GM18526 (cell line): ENCODE results near the gene ASTN2.

Experiments used
- POLR2A ChIP-seq: IDR thresholded peaks from 3 replicates; pipeline ENCODE4 v1.6.1; 2011; ENCODE audit not compliant: insufficient read length; ENCODE audit errors: extremely low read depth

The ASTN2 gene

DNA sequence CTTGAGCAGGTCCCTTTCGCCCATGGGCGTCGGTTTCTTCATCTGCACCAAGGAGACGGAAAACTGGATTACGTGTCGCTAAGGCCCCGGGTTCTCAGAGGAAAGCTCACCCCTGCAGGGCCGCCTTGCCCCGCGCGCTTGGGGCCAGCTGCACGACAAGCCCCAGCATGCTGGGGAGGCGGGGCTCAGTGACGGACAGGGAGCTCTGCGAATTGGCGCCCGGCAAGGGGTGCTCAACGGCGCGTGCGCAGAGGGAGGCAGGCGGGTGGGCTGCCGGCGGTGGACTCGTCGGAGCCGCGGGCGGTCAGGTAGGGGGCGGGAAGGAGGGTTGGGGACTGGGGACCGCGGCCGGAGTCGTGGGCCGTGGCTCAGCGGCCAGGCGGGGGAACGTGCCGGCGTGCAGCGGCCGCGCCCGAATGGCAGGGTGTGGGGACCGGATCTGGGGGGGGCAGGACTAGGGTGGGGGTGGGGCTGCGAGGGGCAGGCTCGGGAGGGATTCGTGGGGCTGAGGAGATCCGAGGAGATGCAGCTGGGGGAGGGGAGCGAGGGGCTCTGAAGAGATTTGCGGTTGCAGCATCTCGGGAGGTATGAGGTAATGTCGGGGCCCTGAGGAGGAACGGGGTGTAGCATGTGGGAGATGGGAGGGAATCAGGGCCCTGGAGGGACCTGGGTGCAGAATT is 727.6 kb downstream of the ASTN2 start, which contains the start of gene TRIM32:
TRIM32 (plus strand) TSS at position 232 of the 680 bp plus-strand sequence. CDS start 10,438 bp downstream, outside the sequence.
- TF ChIP-seq POLR2A, result peak; percentile 71

DNA sequence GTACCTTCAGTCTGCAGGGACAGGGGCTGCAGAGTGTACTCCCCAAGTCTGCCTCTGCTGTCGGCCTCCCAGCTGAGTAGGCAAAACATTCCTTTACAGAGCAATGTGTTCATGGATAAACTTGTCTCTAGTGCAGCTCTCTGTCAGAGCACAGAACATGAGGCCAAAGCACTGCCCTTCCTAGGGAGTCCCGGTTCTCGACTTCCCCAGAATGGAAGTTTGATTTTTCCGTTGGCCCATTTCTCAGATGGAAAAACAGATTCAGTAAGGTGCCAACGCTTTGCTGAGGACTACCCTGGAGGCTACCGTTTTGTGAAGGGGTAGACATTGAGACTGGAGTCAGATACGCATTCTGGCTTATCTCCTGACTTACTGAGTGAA is 728.2 kb downstream of the ASTN2 start:
- no peak for TF ChIP-seq POLR2A

DNA sequence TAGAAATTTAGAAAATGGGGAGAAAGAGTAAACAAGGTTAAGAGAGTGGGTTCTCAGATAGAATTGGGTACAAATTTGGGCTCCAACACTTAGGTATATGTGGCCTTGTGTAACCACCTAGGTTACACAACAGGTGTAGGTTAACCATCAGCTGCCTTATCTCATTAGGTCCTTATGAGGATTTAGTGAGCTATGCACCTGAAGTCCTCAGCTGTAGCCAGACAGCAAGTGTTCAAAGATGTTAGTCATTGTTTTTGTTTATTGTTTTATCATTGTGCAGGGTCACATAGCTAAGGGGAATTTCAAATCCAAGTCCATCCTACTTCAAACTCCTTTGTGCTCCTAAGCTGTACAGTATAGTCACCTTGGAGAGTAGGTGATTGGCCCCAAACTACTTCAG is 728.7 kb downstream of the ASTN2 start:
- no peak for TF ChIP-seq POLR2A

DNA sequence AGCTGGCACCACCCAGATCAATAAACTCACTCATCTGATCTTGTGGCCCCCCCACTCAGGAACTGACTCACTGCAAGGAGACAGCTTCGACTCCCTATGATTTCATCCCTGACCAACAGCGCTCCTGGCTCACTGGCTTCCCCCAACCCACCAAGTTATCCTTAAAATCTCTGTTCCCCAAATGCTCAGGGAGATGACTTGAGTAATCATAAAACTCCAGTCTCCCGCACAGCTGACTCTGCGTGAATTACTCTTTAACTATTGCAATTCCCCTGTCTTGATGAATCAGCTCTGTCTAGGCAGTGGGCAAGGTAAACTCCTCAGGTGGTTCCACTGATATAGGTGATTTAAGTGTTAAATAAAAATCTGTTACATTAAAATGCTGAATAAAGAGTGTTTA is 729.7 kb downstream of the ASTN2 start:
- no peak for TF ChIP-seq POLR2A

DNA sequence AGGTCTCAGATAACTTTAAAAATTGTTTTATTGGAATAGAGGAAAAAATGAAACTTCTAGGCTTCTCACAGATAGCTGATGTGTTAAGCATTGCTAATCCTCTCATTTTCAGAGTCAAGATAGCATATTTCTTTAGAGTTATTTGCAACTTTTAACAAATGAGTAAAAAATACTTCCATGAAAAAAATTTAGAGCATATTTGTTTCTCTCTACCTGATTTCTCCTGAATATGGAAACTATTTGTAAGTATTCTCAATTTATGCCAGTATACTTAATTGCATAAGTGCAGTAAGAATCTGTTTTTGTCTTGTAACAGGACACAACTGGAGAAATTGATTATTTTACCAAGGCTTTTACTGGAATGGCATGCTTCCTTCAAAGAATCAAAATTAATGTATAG is 731.3 kb downstream of the ASTN2 start:
- no peak for TF ChIP-seq POLR2A

DNA sequence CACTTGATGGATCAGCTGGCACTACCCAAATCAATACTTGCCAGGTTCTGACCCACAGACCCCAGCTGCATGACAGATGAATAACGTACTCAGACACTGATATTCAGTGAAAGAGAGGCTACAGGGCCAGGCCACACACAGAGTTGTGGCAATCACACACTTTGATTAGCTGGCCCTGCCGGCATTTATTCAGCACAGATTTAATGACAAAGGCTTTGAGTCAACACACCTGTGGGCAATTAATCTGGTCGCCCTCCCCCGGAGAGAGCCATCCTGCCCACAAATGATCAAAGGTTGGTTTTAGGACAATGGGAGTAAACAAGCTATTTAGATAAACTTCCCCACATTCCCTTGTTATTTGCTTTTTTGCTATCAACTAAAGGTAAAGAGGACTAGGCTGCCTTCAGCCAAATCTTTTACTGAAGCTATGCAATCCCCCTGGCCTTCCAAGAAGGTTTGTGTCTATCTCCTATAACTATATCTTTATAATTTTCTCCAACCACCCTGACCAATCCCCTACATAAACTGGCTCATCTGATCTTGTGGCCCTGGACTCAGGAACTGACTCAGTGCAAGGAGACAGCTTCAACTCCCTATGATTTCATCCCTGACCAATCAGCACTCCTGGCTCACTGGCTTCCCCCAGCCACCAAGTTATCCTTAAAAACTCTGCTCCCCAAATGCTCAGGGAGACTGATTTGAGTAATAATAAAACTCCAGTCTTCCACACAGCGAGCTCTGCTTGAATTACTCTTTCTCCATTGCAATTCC is 740.5 kb downstream of the ASTN2 start:
- TF ChIP-seq POLR2A, result no peak

DNA sequence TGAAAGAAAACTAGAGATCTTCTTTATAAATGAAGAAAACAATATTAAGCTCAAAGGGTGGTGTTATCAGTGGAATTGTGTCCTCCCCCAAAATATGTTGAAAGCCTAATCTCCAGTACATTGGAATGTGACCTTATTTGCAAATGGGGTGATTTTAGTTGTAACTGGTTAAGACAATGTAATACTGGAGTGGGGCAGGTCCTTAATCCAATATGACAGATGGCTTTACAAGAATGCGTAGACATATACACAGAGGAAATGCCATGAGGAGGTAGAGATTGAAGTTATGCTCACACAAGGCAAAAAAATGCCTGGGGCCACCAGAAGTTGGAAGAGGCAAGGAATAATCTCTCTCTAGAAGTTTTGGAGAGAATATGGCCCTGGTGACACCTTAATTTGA is 741.5 kb downstream of the ASTN2 start:
- TF ChIP-seq POLR2A, result no peak

DNA sequence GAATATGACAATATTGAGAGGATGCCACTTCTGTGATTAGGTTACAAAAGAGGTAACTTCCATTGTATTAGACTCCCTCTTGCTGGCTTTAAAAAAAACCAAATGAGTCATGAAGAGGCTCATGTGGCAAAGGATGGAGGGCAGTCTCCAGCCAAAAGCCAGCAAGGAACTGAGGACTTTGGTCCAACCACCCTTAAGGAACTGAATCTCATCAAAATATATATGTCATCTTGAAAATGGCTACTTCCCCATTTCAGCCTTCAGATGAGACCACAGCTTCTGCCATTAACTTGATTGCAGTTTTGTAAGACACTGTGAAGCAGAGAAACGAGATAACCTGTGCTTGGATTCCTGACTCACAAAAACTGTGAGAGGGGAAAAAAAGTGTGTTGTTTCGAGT is 743.3 kb downstream of the ASTN2 start:
- TF ChIP-seq POLR2A, result no peak

DNA sequence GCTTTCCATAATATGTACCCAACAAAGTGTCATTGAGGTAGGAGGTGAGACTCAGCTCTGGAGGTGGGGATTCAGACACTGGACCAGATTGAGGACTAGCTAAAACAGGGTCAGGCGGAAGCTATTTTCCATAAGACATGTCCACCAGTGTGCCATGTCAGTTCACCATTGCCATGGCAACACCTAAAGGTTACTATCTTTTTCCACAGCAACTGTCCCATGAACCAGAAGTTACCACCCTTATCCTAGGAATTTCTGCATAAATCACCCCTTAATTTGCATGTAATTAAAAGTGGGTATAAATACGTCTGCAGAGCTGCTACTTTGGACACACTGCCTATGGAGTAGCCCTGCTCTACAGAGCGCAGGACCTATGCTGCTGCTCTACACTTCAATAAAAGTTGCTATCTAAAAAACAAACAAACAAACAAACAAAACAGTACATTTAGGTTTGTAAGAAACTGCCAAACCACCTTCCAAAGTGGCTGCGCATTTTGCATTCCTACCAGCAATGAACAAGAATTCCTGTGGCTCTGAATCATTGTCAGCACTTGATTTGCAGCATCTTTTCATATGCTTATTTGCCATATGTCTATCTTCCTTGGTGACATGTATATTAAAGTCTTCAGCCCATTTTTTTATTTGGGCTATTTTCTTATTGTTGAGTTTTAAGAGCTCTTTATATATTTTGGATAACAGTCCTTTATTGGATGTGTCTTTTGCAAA is 745.7 kb downstream of the ASTN2 start:
- TF ChIP-seq POLR2A, result no peak

DNA sequence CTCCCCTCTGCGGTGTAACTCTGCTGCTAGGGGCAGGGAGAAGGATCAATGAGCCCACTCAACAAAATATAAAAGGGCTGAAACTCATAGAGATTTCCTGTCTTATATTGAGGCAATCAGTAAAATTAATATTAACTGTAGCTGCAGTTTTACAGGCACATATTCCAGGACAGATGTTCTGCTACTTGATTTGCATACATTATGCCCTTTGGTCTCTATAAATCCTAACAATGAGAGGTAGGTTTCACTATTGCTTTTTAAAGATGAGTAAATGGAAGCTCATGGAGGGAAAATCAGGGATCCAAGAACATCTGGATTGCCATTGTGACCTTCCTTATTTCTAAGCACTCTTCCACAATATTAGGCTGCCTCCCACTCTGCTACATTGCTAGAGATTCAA is 751.3 kb downstream of the ASTN2 start:
- no peak for TF ChIP-seq POLR2A

DNA sequence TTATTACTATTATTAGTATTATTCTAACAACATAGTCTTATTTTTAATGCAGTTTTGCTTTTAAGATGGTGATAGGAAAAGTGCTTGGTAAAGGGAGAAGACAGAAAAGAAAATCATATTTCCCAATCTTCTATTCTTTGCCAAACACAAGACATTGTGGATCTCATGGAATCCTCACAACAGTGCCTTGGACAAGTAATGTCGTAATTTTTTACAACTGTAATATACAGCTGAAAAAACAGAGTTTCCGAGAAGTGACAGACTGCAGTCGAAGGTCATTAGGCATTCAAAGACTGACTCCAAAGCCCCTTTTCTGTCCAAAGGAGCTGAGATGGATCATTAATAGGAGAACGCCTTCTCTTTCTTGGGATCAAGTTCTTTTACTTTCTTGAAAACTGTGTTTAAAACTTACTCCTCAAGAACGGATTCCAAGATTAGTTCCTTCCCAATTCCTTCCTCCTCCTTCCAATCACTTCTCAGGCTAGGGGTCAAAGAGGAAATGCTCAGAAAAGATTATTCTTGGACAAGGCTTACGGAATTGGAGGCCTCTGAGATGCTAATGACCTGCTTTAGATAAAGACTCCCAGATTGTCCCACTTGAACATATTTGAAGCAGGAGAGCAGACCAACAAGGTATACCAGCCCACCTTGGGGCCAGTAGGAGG is 752.1 kb downstream of the ASTN2 start:
- no peak for TF ChIP-seq POLR2A

DNA sequence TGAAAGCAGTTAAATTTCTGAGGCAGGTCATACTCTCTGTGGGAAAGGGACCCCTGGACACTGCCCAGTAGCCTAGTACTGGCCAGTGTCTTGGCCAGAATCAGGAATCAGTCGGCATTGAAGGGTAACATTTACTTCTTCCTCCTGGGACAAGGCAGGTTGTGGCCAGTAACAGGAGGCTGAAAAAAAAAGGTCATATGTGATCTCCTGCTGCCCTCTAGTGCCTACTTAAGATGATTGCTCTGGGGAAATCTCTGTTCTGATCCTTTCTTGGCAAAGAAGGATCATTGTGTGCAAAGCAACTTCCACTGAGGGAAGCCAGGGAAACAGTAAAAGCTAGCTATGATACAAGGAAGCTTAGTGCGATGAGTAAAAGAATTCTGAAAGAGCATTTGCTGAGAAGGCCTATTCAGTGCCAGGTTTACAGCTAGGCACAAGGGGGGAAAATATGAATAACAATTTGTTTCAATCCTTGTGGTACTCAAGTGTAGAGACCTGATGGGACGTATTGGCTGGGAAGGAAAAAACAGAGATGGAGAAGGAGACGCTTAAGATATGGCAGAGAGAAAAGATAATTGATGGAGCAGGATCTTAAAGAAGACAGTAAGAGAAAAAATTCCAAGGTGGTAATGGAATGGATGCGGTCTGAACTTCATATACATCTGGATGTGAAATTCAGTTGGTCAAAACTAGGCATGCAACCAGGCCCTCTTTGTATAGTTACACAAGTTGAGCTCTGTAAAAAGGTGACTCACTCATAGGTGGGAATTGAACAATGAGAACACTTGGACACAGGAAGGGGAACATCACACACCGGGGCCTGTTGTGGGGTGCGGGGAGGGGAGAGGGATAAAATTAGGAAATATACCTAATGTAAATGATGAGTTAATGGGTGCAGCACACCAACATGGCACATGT is 753.6 kb downstream of the ASTN2 start:
- TF ChIP-seq POLR2A, result no peak

DNA sequence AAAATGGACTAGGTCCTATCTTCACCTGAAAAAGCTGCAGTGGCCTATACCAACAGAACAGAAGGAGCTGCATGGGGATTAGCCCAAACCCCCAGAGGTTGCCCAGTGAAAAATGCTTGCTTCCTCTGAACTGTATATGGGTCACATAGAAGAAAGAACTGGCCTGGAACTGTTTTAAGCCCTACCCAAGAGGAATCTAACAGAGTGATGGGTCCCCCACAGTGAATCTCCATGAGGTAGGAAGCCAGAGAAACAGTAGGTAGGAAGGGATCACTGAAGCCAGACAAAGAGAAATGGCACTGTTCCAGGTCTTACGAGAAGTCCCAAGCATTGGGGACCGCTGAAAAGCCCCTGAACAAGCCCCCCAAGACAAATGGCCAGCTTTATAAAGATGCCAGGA is 756.6 kb downstream of the ASTN2 start:
- TF ChIP-seq POLR2A, result no peak

DNA sequence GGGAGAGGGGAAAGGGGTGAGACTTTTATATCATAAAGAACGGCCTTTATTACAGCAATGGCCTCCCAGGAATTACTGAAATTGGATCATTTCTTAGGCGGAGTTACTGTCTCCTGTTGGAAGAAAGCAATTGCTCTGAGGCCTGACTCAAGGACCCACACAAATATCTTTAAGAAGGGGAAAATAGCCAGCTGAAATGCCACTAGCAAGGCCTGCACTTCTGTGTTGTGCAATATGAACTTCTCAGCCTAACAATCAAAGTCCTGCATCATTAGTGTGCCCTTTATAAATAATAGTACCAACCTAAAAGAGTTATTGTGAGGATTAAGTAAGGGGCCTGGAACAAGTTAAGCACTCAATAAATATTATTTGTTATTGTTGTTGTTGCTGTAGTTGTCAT is 757.9 kb downstream of the ASTN2 start:
- no peak for TF ChIP-seq POLR2A
